ENCODE measurements around the gene TMEM17. TPM values are rescaled to one million over a fixed set of nuclear protein-coding genes. Genes with fewer than 3 reads are reported as not detected.

TMEM17 gene
- total and polyA plus RNA-seq, 2 of the 13 experiments (the other 11 are each of a cell fraction or from before 2014, with no cell fraction given), result 0.22 to 0.50 TPM

- TF ChIP-seq ZSCAN5A (CRISPR knock-in tag; IDR thresholded peaks at IDR 0.05; ENCODE audit: borderline replicate concordance), result no peak
- TF ChIP-seq SAP130 (CRISPR knock-in tag; IDR thresholded peaks at IDR 0.05; ENCODE audit: low read depth), result no peak
- TF ChIP-seq POGZ (CRISPR knock-in tag; IDR thresholded peaks at IDR 0.05), result peak; percentile 41; the same call in 1 of the 2 replicates
- TF ChIP-seq HDAC6 (IDR thresholded peaks at IDR 0.05; ENCODE audit: low read depth, low read length), result no peak
- TF ChIP-seq KIAA2018 (CRISPR knock-in tag; IDR thresholded peaks at IDR 0.05; ENCODE audit: borderline replicate concordance), result no peak
- no peak for TF ChIP-seq ATM (IDR thresholded peaks at IDR 0.05; ENCODE audit: borderline replicate concordance)
- TF ChIP-seq AFF4 (CRISPR knock-in tag; IDR thresholded peaks at IDR 0.05), result no peak
- TF ChIP-seq HDAC1 (CRISPR knock-in tag; IDR thresholded peaks at IDR 0.05), result no peak
- no peak for TF ChIP-seq ZSCAN21 (CRISPR knock-in tag; IDR thresholded peaks at IDR 0.05; ENCODE audit: borderline replicate concordance)
- no peak for TF ChIP-seq TP53 (CRISPR knock-in tag; conservative IDR thresholded peaks at IDR 0.05)
- TF ChIP-seq ZNF784 (CRISPR knock-in tag; IDR thresholded peaks at IDR 0.05; ENCODE audit: borderline replicate concordance), result no peak
- TF ChIP-seq PBX2 (CRISPR knock-in tag; IDR thresholded peaks at IDR 0.05), result no peak
- no peak for TF ChIP-seq CC2D1A (CRISPR knock-in tag; IDR thresholded peaks at IDR 0.05)
Measured at GRCh38 chr2:62527478-62528210, 21.6 kb upstream of the TMEM17 start (continued).
